ENCODE results near the gene MAD1L1. TPM values are rescaled to one million over a fixed set of nuclear protein-coding genes. Genes with fewer than 3 reads are reported as not detected.
A peak's percentile ranks its signal among the peaks of the same experiment; 100 is the strongest.

MAD1L1 gene
- total and polyA plus RNA-seq, 2 of the 8 experiments (the other 6 are each of a cell fraction or from before 2014, with no cell fraction given), result 40.4 to 44.6 TPM

DNA sequence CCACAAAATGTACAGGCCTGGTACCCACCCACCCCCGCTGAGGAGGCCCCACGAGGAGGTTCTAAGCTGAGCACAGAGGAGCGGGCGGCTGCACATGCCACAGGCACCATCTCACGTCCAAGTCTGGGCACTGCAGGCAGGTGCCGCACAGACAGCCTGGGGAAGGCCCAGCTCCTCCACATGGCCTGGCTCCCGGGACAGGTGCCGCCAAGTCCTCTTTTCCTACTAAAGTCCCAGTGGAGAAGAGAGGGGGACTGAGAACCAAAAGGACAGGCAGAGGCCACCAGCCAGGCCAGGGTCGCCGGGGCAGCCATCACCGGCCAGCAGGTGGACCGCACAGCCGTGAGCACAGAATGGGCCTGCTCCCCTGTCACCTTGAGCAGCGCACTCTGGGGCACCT, 91.1 kb downstream of the MAD1L1 start:
- H4K91ac ChIP-seq (replicated peaks; ENCODE audit: insufficient read length, low read length), result no peak overlapping the region
- no peak overlapping the region for H2BK120ac ChIP-seq (replicated peaks; ENCODE audit: low read depth, low read length)
- H3K9ac ChIP-seq (replicated peaks in 1 of 4; ENCODE audit: extremely low read depth in 1 of 4, low read depth in 3 of 4, low read length in 3 of 4), result no peak overlapping the region
- H2AFZ ChIP-seq (ENCODE audit: low read length), result no peak overlapping the region
- no peak overlapping the region for H3K56ac ChIP-seq (replicated peaks; ENCODE audit: insufficient read length, low read depth, low read length)
- H3K4ac ChIP-seq (replicated peaks; ENCODE audit: insufficient read length, low read depth, low read length), result no peak overlapping the region
- H3K23ac ChIP-seq (ENCODE audit: insufficient read length), result no peak overlapping the region
- no peak overlapping the region for H3K27ac ChIP-seq (ENCODE audit: low read depth, low read length)
- DNase-seq (ENCODE audit: low read depth in 1 of 2, low spot score in 2 of 2), result no peak
- POLR2A ChIA-PET (ENCODE audit: partially characterized antibody), result no interaction called here
- CTCF ChIA-PET (ENCODE audit: partially characterized antibody), result interaction anchor here (1.0 to 1.2 kb wide), 2 partner anchors 12 to 966 kb away, joined by 3 to 4 read pairs; no protein-coding TSS in a partner anchor
- no peaks in the 10 kb centered on the region for H3K27me3 ChIP-seq (replicated peaks in 1 of 4; ENCODE audit: control insufficient read depth in 3 of 4, extremely low read depth in 1 of 4, insufficient read depth in 3 of 4, low read length in 3 of 4)
- no peak overlapping the region for H2BK20ac ChIP-seq (ENCODE audit: low read length)
- 88% methylated on average over 13 of the region's 14 CpGs; no CpG with 5 or more reads in 1 of the 2 experiments for WGBS, 2 experiments (ENCODE audit: extremely low coverage in 1 of 2, insufficient coverage in 1 of 2, insufficient read length in 1 of 2, insufficient replicate concordance in 2 of 2, low coverage in 1 of 2, low lambda C conversion rate in 2 of 2, missing lambda C conversion rate in 1 of 2)
- no peak overlapping the region for H2BK15ac ChIP-seq (ENCODE audit: low read length)
- no peaks in the 10 kb centered on the region for H3K79me2 ChIP-seq (ENCODE audit: control insufficient read depth in 1 of 2, insufficient read depth in 2 of 2, low read length in 2 of 2)
- no peak overlapping the region for H3K4me3 ChIP-seq (ENCODE audit: extremely low read depth in 1 of 4, insufficient read depth in 2 of 4, low read depth in 3 of 4, low read length in 4 of 4)
- no peak overlapping the region for H4K5ac ChIP-seq (ENCODE audit: insufficient read length, low read depth, low read length)
- no peak for FAIRE-seq
- H3K79me1 ChIP-seq (ENCODE audit: low read depth, low read length), result peaks cover 8% of the 10 kb centered on the region
- H3K9me3 ChIP-seq (ENCODE audit: insufficient read depth in 2 of 2, low read depth in 1 of 2, low read length in 1 of 2), result no peaks in the 10 kb centered on the region
- H3K23me2 ChIP-seq (ENCODE audit: low read depth, low read length), result no peaks in the 10 kb centered on the region
- H4K8ac ChIP-seq (ENCODE audit: extremely low read depth, insufficient read depth, low read length), result peak overlapping the region; percentile 17; the same call in 1 of the 2 replicates
- no peaks in the 10 kb centered on the region for H4K20me1 ChIP-seq (replicated peaks in 1 of 2; ENCODE audit: control insufficient read depth in 1 of 2, insufficient read depth in 2 of 2, low read length in 2 of 2)
- no peak overlapping the region; the same call in 1 of the 2 replicates for H2BK5ac ChIP-seq (ENCODE audit: low read depth, low read length)
- no peak overlapping the region for H2BK12ac ChIP-seq (ENCODE audit: low read depth, low read length)
- no peak overlapping the region for H3K4me2 ChIP-seq (ENCODE audit: insufficient read depth in 1 of 2, low read depth in 2 of 2, low read length in 2 of 2)
- H3K18ac ChIP-seq (ENCODE audit: extremely low read depth, low read length), result no peak overlapping the region
- TF ChIP-seq JUN (IDR thresholded peaks at IDR 0.05; ENCODE audit: low read depth, low read length) (no peak), CHD1 (IDR thresholded peaks at IDR 0.05; ENCODE audit: low read depth, low read length) (no peak), TBP (IDR thresholded peaks at IDR 0.05; ENCODE audit: low read depth, low read length) (no peak), FOSL1 (IDR thresholded peaks at IDR 0.05; ENCODE audit: insufficient read depth, low read depth, low read length) (no peak), SIX5 (IDR thresholded peaks at IDR 0.05; ENCODE audit: low read depth, low read length) (no peak), CHD2 (IDR thresholded peaks at IDR 0.05; ENCODE audit: low read length) (no peak), RAD21 (IDR thresholded peaks at IDR 0.05 in 1 of 2, conservative IDR thresholded peaks at IDR 0.05 in 1 of 2; ENCODE audit: low read depth in 2 of 2, low read length in 2 of 2) (peak in 1 of 2 experiments; percentile 17; a peak in 2 of 4 replicates), EGR1 (IDR thresholded peaks at IDR 0.05; ENCODE audit: borderline replicate concordance, low read depth, low read length) (no peak), SAP30 (IDR thresholded peaks at IDR 0.05; ENCODE audit: insufficient read depth, insufficient replicate concordance, low read length) (no peak)
- TF ChIP-seq, protein P1, sequence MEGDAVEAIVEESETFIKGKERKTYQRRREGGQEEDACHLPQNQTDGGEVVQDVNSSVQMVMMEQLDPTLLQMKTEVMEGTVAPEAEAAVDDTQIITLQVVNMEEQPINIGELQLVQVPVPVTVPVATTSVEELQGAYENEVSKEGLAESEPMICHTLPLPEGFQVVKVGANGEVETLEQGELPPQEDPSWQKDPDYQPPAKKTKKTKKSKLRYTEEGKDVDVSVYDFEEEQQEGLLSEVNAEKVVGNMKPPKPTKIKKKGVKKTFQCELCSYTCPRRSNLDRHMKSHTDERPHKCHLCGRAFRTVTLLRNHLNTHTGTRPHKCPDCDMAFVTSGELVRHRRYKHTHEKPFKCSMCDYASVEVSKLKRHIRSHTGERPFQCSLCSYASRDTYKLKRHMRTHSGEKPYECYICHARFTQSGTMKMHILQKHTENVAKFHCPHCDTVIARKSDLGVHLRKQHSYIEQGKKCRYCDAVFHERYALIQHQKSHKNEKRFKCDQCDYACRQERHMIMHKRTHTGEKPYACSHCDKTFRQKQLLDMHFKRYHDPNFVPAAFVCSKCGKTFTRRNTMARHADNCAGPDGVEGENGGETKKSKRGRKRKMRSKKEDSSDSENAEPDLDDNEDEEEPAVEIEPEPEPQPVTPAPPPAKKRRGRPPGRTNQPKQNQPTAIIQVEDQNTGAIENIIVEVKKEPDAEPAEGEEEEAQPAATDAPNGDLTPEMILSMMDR (IDR thresholded peaks at IDR 0.05; ENCODE audit: control extremely low read depth in 1 of 3, insufficient read depth in 1 of 3, low read depth in 1 of 3, low read length in 3 of 3), result peak in 1 of 3 experiments; percentile 2; a peak in 1 of 4 replicates
- no peak overlapping the region for H3K14ac ChIP-seq (ENCODE audit: insufficient read length)
- H2AK5ac ChIP-seq (ENCODE audit: low read depth, low read length), result no peak overlapping the region
- peaks cover 0 to 24% (median 6%) of the 10 kb centered on the region in 4 experiments; a peak in 5 of 8 replicates for H3K36me3 ChIP-seq (ENCODE audit: control insufficient read depth in 2 of 4, insufficient read depth in 4 of 4, low read length in 3 of 4)
- peaks cover 0 to 4% (median 0%) of the 10 kb centered on the region in 4 experiments; a peak in 1 of 7 replicates for H3K4me1 ChIP-seq (replicated peaks in 1 of 4; ENCODE audit: control insufficient read depth in 3 of 4, insufficient read depth in 4 of 4, low read length in 3 of 4)
